ENCODE measurements around the gene TERT. TPM values are rescaled to one million over a fixed set of nuclear protein-coding genes. Genes with fewer than 3 reads are reported as not detected.

Gene TERT
- total and polyA plus RNA-seq, 10 of the 15 experiments (the other 5 are each of a cell fraction or from before 2014, with no cell fraction given) = 0.08 to 21.5 (median 5.0) TPM

GRCh38 chr5:1300581-1301083 lies 5.8 kb upstream of the TERT start (continued):
- TF ChIP-seq ZZZ3 (IDR thresholded peaks at IDR 0.05; ENCODE audit: control insufficient read depth, insufficient read length, low read depth) = no peak
- TF ChIP-seq HCFC1 (IDR thresholded peaks at IDR 0.05; ENCODE audit: low read length) = no peak
- TF ChIP-seq FOS (IDR thresholded peaks at IDR 0.05; ENCODE audit: borderline replicate concordance, extremely low read depth, insufficient read length) = no peak
- TF ChIP-seq SKIL (IDR thresholded peaks at IDR 0.05; ENCODE audit: low read depth, poor library complexity, severe bottlenecking) = no peak
- TF ChIP-seq, protein P1, sequence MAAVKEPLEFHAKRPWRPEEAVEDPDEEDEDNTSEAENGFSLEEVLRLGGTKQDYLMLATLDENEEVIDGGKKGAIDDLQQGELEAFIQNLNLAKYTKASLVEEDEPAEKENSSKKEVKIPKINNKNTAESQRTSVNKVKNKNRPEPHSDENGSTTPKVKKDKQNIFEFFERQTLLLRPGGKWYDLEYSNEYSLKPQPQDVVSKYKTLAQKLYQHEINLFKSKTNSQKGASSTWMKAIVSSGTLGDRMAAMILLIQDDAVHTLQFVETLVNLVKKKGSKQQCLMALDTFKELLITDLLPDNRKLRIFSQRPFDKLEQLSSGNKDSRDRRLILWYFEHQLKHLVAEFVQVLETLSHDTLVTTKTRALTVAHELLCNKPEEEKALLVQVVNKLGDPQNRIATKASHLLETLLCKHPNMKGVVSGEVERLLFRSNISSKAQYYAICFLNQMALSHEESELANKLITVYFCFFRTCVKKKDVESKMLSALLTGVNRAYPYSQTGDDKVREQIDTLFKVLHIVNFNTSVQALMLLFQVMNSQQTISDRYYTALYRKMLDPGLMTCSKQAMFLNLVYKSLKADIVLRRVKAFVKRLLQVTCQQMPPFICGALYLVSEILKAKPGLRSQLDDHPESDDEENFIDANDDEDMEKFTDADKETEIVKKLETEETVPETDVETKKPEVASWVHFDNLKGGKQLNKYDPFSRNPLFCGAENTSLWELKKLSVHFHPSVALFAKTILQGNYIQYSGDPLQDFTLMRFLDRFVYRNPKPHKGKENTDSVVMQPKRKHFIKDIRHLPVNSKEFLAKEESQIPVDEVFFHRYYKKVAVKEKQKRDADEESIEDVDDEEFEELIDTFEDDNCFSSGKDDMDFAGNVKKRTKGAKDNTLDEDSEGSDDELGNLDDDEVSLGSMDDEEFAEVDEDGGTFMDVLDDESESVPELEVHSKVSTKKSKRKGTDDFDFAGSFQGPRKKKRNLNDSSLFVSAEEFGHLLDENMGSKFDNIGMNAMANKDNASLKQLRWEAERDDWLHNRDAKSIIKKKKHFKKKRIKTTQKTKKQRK (IDR thresholded peaks at IDR 0.05; ENCODE audit: low read depth, low read length) = no peak
- TF ChIP-seq TAF1 (IDR thresholded peaks at IDR 0.05; ENCODE audit: borderline replicate concordance, low read depth, low read length) = no peak
- TF ChIP-seq RB1 (IDR thresholded peaks at IDR 0.05; ENCODE audit: borderline replicate concordance) = no peak
- TF ChIP-seq ZNF384 (IDR thresholded peaks at IDR 0.05; ENCODE audit: borderline replicate concordance, low read depth, low read length) = no peak
- no peak for TF ChIP-seq ZBED1 (IDR thresholded peaks at IDR 0.05; ENCODE audit: borderline replicate concordance)
